ENCODE data around the gene UGT2B10. TPM values are rescaled to one million over a fixed set of nuclear protein-coding genes. Genes with fewer than 3 reads are reported as not detected.

UGT2B10 gene
- total RNA-seq, 1 experiment from 2014 or later, result not detected

DNA sequence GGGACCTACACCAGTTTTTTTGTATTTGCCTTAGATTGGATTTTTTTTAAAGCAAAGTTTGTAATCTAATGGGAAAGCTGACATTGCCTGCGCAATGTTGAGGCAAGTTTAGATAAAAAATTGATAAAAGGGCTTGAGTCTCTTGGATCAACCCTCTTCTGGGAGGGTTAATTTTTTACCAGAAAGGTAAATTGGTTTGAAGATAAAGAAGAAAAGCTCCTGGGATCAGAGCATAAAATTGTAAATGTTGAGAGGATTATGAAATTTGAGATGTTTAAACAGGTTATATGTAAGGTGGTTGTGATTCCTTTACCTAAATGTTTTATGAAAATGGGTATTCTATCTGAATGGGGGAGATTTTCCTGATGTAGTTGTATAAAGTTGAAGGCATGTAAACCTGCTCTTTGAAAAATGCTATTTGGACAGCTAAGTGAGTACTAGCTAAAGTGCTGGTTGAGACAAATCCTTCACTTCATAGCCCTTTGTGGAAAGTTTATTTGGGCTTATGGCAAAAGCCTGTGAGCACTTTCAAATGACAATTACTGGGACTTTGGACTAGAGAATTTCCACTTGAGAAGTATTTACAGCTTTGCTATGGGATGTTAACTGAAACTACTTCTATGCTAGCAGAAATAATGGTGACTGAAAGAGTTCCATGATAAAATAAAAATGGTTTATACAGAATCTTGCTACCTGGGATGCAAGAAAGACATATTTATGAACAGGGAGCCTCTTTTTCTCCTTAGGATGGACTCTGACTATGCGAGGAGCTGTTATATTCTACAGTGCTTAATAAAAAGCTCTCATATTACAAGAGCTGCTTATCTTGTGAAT, 56.2 kb downstream of the UGT2B10 start:
- DNase-seq (ENCODE audit: low spot score), result no peak

DNA sequence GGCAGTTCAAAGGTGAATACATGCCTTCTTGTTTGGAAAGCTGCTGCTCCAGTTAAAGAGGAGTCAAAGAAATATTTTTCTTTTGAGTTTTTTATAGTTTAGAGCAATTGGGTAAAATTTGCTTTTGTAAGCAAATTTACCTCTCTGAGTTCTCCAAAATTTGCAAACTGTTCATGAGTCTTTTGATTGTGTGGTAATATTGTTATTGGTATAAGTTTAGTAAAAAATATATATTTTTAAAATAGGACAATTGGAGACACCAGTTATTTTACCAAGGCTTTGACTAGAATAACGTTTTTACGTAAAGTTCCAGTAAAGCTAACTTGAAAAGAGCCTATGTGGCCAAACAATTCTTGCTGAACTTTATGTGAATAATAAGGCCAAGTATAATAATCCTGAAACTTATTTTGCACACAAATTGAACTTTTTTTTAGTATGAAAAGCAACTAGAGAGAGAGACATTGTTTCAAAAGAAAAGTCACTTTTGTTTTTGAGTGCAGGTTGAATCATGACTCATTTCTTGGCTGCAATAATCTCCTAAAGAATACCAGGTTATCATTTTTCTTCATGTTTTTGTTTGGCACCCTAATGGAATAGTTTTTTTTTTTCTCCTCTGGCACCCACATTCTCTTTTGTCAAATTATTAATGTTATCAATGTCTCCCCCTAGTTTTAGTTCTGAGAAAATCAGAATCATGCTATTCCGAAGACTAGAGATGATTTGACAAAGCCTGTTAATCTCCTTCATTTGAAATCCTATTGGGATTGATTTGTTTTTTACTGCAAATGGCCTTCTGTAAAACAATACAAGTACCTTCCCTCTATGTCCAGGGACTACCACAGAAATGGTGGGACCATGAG, 57.1 kb downstream of the UGT2B10 start:
- DNase-seq (ENCODE audit: low spot score), result no peak

DNA sequence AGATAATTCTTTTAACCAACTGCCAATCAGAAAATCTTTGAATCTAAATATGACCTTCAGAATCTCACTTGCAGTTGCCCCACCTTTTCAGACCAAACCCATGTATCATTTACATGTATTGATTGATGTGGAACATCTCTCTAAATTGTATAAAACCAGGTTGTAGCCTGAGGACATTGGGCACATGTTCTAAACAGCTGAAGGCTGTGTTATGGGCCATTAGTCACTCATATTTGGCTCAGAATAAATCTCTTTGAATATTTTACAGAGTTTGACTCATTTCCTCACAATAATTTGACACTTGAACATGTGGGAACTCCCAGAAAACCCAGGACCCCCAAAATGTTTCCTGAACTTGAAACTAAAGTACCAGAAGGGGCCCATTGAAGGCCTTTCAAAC, 58.7 kb downstream of the UGT2B10 start:
- DNase-seq (ENCODE audit: low spot score), result no peak

DNA sequence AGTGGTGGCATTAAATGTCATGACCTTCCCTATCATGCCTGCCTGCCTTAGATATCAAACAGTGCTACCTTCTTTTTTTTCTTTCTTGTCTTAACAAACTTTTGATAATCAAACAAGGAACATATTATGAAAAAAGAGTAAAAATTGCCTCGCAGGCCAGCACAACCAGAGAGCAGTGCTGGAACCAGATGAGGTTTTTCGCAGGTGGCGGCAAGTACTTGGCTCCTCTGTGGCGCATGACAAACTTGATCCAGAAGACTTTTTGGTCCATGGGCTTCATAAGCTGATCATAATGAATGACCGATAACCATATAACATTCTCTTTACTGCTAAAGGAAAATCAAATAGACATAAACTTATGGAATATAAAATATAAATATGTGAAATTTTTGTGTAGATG, 61.8 kb downstream of the UGT2B10 start:
- no peak for DNase-seq (ENCODE audit: low spot score)

DNA sequence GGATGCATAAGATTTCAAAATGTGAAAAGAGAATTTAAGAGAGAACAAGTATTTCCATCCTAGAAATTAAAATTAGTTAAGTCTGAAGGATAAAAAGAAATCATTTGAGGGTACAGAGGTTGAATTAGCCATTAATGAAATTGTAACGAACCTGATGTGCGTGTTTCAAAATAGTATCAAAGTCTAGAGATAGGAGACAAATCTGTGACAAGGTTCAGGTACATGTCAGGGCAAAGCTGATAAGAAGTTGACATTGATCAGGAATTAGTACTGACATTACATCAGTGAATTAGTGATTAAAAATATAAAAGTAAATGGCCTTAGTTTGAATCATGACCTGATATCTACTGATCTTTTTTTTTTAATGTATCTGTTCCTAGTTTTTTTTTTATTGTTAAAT, 62.3 kb downstream of the UGT2B10 start:
- DNase-seq (ENCODE audit: low spot score), result no peak

Other genes with a start within 250 kb of the UGT2B10 start
- not detected in 2 replicates for gene UGT2B17, start 239.7 kb upstream of the UGT2B10 start, total RNA-seq (2014; rRNA removed; shearing (Covaris generic))
- gene UGT2B15, start 145.3 kb upstream of the UGT2B10 start, total RNA-seq (2014; rRNA removed; shearing (Covaris generic)), result not detected in 2 replicates
- gene UGT2A3, start 135.8 kb downstream of the UGT2B10 start, total RNA-seq (2014; rRNA removed; shearing (Covaris generic)), result not detected in 2 replicates